ENCODE measurements around the gene ABCA4.

ABCA4 gene

GRCh38 chr1:93979718-93980319 lies 141.1 kb downstream of the ABCA4 start:
- peak; percentile 63 for DNase-seq (ENCODE audit: low read depth)
- H3K4me3 ChIP-seq (ENCODE audit: low read depth, low read length): no peak overlapping the region
- no peak for TF ChIP-seq CTCF (conservative IDR thresholded peaks at IDR 0.05; ENCODE audit: low read depth, low read length)

- TF ChIP-seq CTCF (conservative IDR thresholded peaks at IDR 0.05; ENCODE audit: low read depth, low read length): no peak
- no peak overlapping the region for H3K4me3 ChIP-seq (ENCODE audit: low read depth, low read length)
- DNase-seq (ENCODE audit: low read depth): no peak
Observed at GRCh38 chr1:93979040-93979717, 141.8 kb downstream of the ABCA4 start.

- peak; percentile 35 for DNase-seq (ENCODE audit: low read depth)
- no peak for TF ChIP-seq CTCF (conservative IDR thresholded peaks at IDR 0.05; ENCODE audit: low read depth, low read length)
- H3K4me3 ChIP-seq (ENCODE audit: low read depth, low read length): no peak overlapping the region
Observed at GRCh38 chr1:93977598-93977945, 143.4 kb downstream of the ABCA4 start.

GRCh38 chr1:93976711-93977597 lies 144.0 kb downstream of the ABCA4 start:
- no peak for TF ChIP-seq CTCF (conservative IDR thresholded peaks at IDR 0.05; ENCODE audit: low read depth, low read length)
- DNase-seq (ENCODE audit: low read depth): no peak
- no peak overlapping the region for H3K4me3 ChIP-seq (ENCODE audit: low read depth, low read length)

- DNase-seq (ENCODE audit: low read depth): no peak
- no peak for TF ChIP-seq CTCF (conservative IDR thresholded peaks at IDR 0.05; ENCODE audit: low read depth, low read length)
- no peak overlapping the region for H3K4me3 ChIP-seq (ENCODE audit: low read depth, low read length)
Observed at GRCh38 chr1:93976291-93976690, 144.7 kb downstream of the ABCA4 start.

GRCh38 chr1:93972341-93972740 lies 148.6 kb downstream of the ABCA4 start:
- no peak for DNase-seq (ENCODE audit: low read depth)
- TF ChIP-seq CTCF (conservative IDR thresholded peaks at IDR 0.05; ENCODE audit: low read depth, low read length): no peak

More at GRCh38 chr1:93972341-93972740, 148.6 kb downstream of the ABCA4 start:
- no peak overlapping the region for H3K4me3 ChIP-seq (ENCODE audit: low read depth, low read length)
